ENCODE results near the gene FHOD1. TPM values are rescaled to one million over a fixed set of nuclear protein-coding genes. Genes with fewer than 3 reads are reported as not detected.

FHOD1 gene
- total RNA-seq, 1 donor from 2014 or later, result 17.2 TPM

GRCh38 chr16:67275321-67275720 lies 28.0 kb upstream of the FHOD1 start:
- no peak for DNase-seq (ENCODE audit: extremely low spot score in 2 of 2)
- TF ChIP-seq POLR2A (IDR thresholded peaks at IDR 0.05) (no peak), POLR2AphosphoS5 (IDR thresholded peaks at IDR 0.05; ENCODE audit: insufficient read depth in 1 of 2, low read depth in 1 of 2) (no peak), CTCF (IDR thresholded peaks at IDR 0.05) (no peak)
- Histone ChIP-seq H3K27ac (no peak overlapping the region), H3K4me1 (peaks cover 30% of the 10 kb centered on the region), H3K4me3 (no peak overlapping the region), H3K27me3 (no peaks in the 10 kb centered on the region), H3K36me3 (no peaks in the 10 kb centered on the region), H3K9me3 (no peaks in the 10 kb centered on the region)
- intact Hi-C loops (cut with DNase I), result no loop called here

GRCh38 chr16:67271446-67271845 lies 24.2 kb upstream of the FHOD1 start:
- Histone ChIP-seq H3K4me1 (peaks cover 2% of the 10 kb centered on the region), H3K36me3 (no peaks in the 10 kb centered on the region), H3K4me3 (no peak overlapping the region), H3K27ac (no peak overlapping the region), H3K27me3 (no peaks in the 10 kb centered on the region), H3K9me3 (no peaks in the 10 kb centered on the region)
- DNase-seq (ENCODE audit: extremely low spot score in 2 of 2), result no peak
- intact Hi-C loops (cut with DNase I), result no loop called here
- TF ChIP-seq POLR2AphosphoS5 (IDR thresholded peaks at IDR 0.05; ENCODE audit: insufficient read depth in 1 of 2, low read depth in 1 of 2) (no peak), CTCF (IDR thresholded peaks at IDR 0.05) (no peak), POLR2A (IDR thresholded peaks at IDR 0.05) (no peak)

- H3K27ac ChIP-seq, result no peak overlapping the region
- DNase-seq (ENCODE audit: extremely low spot score in 2 of 2), result no peak
- intact Hi-C loops (cut with DNase I), result no loop called here
Measured at GRCh38 chr16:67270931-67271338, 23.7 kb upstream of the FHOD1 start.

GRCh38 chr16:67269766-67270165 lies 22.5 kb upstream of the FHOD1 start:
- no peak for DNase-seq (ENCODE audit: extremely low spot score in 2 of 2)
- Histone ChIP-seq H3K27ac (no peak overlapping the region), H3K36me3 (no peaks in the 10 kb centered on the region), H3K9me3 (no peaks in the 10 kb centered on the region), H3K4me1 (no peaks in the 10 kb centered on the region), H3K4me3 (no peak overlapping the region), H3K27me3 (no peaks in the 10 kb centered on the region)
- TF ChIP-seq POLR2AphosphoS5 (IDR thresholded peaks at IDR 0.05; ENCODE audit: insufficient read depth in 1 of 2, low read depth in 1 of 2), result no peak
- no peak for TF ChIP-seq POLR2A (IDR thresholded peaks at IDR 0.05)
- no peak for TF ChIP-seq CTCF (IDR thresholded peaks at IDR 0.05)
- intact Hi-C loops (cut with DNase I), result no loop called here

More at GRCh38 chr16:67270931-67271338, 23.7 kb upstream of the FHOD1 start:
- no peaks in the 10 kb centered on the region for H3K36me3 ChIP-seq
- H3K9me3 ChIP-seq, result no peaks in the 10 kb centered on the region
- no peaks in the 10 kb centered on the region for H3K4me1 ChIP-seq
- H3K27me3 ChIP-seq, result no peaks in the 10 kb centered on the region
- H3K4me3 ChIP-seq, result no peak overlapping the region
- TF ChIP-seq POLR2AphosphoS5 (IDR thresholded peaks at IDR 0.05; ENCODE audit: insufficient read depth in 1 of 2, low read depth in 1 of 2) (no peak), CTCF (IDR thresholded peaks at IDR 0.05) (no peak), POLR2A (IDR thresholded peaks at IDR 0.05) (no peak)

- TF ChIP-seq POLR2AphosphoS5 (IDR thresholded peaks at IDR 0.05; ENCODE audit: insufficient read depth in 1 of 2, low read depth in 1 of 2), result no peak
- TF ChIP-seq POLR2A (IDR thresholded peaks at IDR 0.05), result no peak
- Histone ChIP-seq H3K4me1 (no peaks in the 10 kb centered on the region), H3K27me3 (no peaks in the 10 kb centered on the region), H3K9me3 (no peaks in the 10 kb centered on the region), H3K36me3 (no peaks in the 10 kb centered on the region), H3K4me3 (no peak overlapping the region), H3K27ac (no peak overlapping the region)
- intact Hi-C loops (cut with DNase I), result no loop called here
- no peak for DNase-seq (ENCODE audit: extremely low spot score in 2 of 2)
Measured at GRCh38 chr16:67268136-67268579, 20.9 kb upstream of the FHOD1 start.

Measured in vagina (tissue), 2 donors.